ENCODE data around the gene ABCB1. TPM values are rescaled to one million over a fixed set of nuclear protein-coding genes. Genes with fewer than 3 reads are reported as not detected.
A peak's percentile ranks its signal among the peaks of the same experiment; 100 is the strongest.

Gene ABCB1
- total and polyA plus RNA-seq, 2 of the 13 experiments (the other 11 are each of a cell fraction or from before 2014, with no cell fraction given) = 42.8 to 52.6 TPM

GRCh38 chr7:87548123-87548919 lies 52.4 kb downstream of the ABCB1 start (continued):
- TF ChIP-seq TBX2 (CRISPR knock-in tag; IDR thresholded peaks at IDR 0.05; ENCODE audit: borderline replicate concordance) = peak; percentile 70; the same call in 1 of the 2 replicates
- no peak for TF ChIP-seq RFX5 (IDR thresholded peaks at IDR 0.05; ENCODE audit: low read depth, low read length)
- TF ChIP-seq, protein P1, sequence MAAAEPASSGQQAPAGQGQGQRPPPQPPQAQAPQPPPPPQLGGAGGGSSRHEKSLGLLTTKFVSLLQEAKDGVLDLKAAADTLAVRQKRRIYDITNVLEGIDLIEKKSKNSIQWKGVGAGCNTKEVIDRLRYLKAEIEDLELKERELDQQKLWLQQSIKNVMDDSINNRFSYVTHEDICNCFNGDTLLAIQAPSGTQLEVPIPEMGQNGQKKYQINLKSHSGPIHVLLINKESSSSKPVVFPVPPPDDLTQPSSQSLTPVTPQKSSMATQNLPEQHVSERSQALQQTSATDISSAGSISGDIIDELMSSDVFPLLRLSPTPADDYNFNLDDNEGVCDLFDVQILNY (CRISPR knock-in tag; conservative IDR thresholded peaks at IDR 0.05) = no peak
- TF ChIP-seq FOXA1 (IDR thresholded peaks at IDR 0.05) = no peak
- peak; percentile 91 for TF ChIP-seq FOXA1 (CRISPR knock-in tag; IDR thresholded peaks at IDR 0.05)
- peak; percentile 68 for TF ChIP-seq RARA (CRISPR knock-in tag; IDR thresholded peaks at IDR 0.05)
- no peak for TF ChIP-seq DNMT1 (CRISPR knock-in tag; IDR thresholded peaks at IDR 0.05)
- no peak for TF ChIP-seq XBP1 (CRISPR knock-in tag; IDR thresholded peaks at IDR 0.05)
- no peak for TF ChIP-seq ZNF30 (CRISPR knock-in tag; IDR thresholded peaks at IDR 0.05)
- TF ChIP-seq, protein P2, sequence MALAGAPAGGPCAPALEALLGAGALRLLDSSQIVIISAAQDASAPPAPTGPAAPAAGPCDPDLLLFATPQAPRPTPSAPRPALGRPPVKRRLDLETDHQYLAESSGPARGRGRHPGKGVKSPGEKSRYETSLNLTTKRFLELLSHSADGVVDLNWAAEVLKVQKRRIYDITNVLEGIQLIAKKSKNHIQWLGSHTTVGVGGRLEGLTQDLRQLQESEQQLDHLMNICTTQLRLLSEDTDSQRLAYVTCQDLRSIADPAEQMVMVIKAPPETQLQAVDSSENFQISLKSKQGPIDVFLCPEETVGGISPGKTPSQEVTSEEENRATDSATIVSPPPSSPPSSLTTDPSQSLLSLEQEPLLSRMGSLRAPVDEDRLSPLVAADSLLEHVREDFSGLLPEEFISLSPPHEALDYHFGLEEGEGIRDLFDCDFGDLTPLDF (CRISPR knock-in tag; IDR thresholded peaks at IDR 0.05) = no peak
- peak; percentile 96 for TF ChIP-seq TCF7 (IDR thresholded peaks at IDR 0.05; ENCODE audit: low read depth)
- no peak for TF ChIP-seq ATM (IDR thresholded peaks at IDR 0.05; ENCODE audit: borderline replicate concordance)
- no peak for TF ChIP-seq ZNF326 (CRISPR knock-in tag; IDR thresholded peaks at IDR 0.05; ENCODE audit: borderline replicate concordance)
- no peak for TF ChIP-seq NFKBIZ (CRISPR knock-in tag; IDR thresholded peaks at IDR 0.05)
- no peak for TF ChIP-seq HMGA1 (CRISPR knock-in tag; conservative IDR thresholded peaks at IDR 0.05)
- peak; percentile 92 for TF ChIP-seq ZNF512 (CRISPR knock-in tag; IDR thresholded peaks at IDR 0.05)
- TF ChIP-seq PITX1 (CRISPR knock-in tag; IDR thresholded peaks at IDR 0.05) = peak; percentile 64; the same call in 1 of the 2 replicates
- no peak for TF ChIP-seq SNAPC2 (CRISPR knock-in tag; IDR thresholded peaks at IDR 0.05)
- TF ChIP-seq ZZZ3 (CRISPR knock-in tag; IDR thresholded peaks at IDR 0.05; ENCODE audit: borderline replicate concordance) = no peak
- TF ChIP-seq AFF4 (CRISPR knock-in tag; IDR thresholded peaks at IDR 0.05) = no peak
- TF ChIP-seq ONECUT2 (CRISPR knock-in tag; IDR thresholded peaks at IDR 0.05) = 0 out of 2 replicates have a peak, but pooled peaks have one; percentile 40
- no peak for TF ChIP-seq MAF1 (CRISPR knock-in tag; IDR thresholded peaks at IDR 0.05; ENCODE audit: borderline replicate concordance)
- 0 out of 2 replicates have a peak, but pooled peaks have one; percentile 48 for TF ChIP-seq ZNF766 (CRISPR knock-in tag; IDR thresholded peaks at IDR 0.05; ENCODE audit: borderline replicate concordance)
